CD4-positive, alpha-beta T cell treated with Interleukin-4 for 1 hour (primary cell): ENCODE measurements around the gene STX7.
A peak's percentile ranks its signal among the peaks of the same experiment; 100 is the strongest.

ENCODE experiments used
- DNase-seq, 2 donors: peaks; one replicate each; pipeline ENCODE4 v3.0.0-alpha.2; 2020 to 2022

The STX7 gene

DNA sequence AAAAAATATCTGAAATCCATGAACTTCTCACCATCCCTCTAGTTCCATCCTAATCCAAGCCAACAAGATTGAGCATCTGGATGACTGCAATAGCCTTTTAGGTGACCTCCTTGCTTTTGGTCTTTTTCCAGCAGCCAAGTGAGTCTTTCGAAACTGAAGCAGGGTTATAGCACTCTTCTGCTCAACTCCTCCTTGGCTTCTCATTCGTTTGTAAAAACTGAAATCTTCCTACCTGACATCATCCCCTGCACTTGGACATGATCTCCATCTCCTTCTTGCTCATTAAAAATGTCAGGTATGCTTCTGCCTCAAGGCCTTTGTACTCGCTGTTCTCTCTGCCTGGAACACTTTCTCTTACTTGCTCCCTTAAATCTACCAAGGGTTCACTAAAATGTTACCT is 46.0 kb downstream of the STX7 start:
- no peak for DNase-seq

GRCh38 chr6:132465530-132466485 is 47.1 kb downstream of the STX7 start:
- DNase-seq, result no peak

DNA sequence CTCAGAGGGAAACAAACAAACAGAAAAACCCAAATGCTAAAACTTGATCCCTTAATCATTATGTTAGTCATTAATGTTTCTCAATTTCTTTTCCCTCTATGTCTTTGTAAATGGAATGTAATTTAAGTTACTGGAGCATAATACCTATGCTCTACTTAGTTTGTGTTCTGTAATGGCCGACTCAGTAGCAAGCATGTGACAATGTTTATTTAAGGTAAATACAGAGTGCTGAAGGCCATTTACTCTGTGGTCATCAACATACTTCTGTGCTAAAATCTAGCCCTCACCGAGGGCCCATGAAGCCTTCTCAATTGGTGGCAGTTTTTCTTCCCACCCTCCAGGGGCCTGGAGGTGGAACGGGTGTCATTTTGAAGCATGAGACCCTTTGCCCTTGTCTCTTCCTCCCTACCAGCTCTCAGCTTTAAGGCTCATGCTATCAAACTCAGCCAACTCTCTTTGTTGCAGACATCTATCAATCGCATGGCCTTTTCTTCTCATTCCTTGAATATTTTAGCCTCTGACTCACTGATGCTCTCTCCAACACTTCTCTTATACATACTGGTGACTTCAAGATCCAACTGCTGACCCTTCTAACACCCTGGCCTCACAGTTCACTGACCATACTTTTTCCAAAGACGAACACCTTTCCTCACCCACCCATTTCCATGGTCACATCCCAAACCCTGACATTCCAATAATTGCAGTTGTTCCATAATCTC is 48.2 kb downstream of the STX7 start:
- no peak for DNase-seq

GRCh38 chr6:132461958-132462357 is 51.0 kb downstream of the STX7 start:
- DNase-seq, result no peak

GRCh38 chr6:132459605-132459952 is 53.3 kb downstream of the STX7 start:
- DNase-seq, result no peak

DNA sequence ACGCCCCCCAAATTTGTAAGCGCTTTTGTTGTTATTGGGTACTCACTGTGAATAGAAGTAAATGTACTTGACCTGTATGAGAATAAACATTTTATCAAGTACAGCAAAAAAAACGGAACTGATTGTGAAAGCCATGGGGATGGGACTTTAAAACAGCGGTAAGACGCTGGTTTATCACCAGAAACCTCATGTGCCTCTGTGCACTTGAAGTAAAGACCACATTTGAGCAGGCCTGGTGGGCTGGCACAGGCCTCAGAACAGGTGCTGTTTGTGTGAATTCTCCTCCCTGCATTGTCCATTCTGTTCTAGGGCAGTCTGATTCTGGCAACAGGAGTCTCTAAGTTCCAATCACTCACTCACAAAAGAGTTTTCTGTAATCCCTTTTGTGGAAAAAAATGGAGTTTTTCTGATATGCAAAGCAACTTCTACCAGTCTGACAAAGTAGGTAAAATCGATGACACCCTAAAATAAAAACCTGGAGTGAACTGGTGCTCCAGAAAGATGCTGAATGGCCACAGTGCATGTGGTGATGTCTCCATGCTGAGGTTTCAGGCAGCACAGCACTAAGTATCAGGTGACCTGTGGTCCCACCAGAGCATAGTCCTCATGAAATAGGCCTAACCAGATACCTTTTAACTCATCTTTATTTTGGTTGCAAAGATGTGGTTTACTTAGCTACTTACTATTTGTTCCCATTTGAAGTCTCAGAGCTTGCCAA is 53.9 kb downstream of the STX7 start:
- no peak for DNase-seq

GRCh38 chr6:132456700-132457143 is 56.2 kb downstream of the STX7 start:
- peak in 1 of 2 donors; percentile 12 for DNase-seq

GRCh38 chr6:132446855-132447241 is 66.1 kb downstream of the STX7 start:
- DNase-seq, result no peak

DNA sequence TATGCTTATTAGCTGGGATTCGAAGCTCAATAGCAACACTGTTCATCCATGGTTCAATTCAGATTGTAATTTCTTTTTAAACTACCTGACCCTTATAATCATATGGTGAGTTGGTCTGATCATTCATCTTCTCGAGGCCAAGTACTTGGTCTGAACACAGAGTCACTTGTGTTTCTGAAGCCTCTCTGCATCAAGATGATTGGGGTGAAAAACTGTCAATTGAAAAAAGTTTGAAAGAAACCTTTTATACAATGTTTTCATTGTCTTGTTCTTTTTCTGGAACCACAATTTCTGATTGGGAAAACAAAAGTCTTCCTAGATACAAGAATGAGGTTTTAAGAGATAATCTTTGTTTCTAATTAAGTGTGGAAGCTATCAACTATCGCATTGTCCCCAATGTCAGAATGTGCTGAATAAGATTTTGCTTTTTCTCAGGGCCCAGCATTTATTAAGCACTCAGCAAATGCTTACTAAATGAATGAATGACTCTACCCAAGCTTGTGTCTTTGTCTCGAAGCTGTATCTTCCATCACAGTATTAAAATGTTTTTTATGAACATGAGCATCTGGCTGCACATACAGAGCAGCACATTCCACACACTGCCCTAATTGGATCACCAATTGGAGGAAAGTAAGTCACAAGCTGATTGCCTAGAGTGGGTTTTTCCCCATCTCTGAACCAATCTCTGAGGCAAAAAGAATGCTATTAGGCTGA is 66.6 kb downstream of the STX7 start:
- DNase-seq, result no peak

DNA sequence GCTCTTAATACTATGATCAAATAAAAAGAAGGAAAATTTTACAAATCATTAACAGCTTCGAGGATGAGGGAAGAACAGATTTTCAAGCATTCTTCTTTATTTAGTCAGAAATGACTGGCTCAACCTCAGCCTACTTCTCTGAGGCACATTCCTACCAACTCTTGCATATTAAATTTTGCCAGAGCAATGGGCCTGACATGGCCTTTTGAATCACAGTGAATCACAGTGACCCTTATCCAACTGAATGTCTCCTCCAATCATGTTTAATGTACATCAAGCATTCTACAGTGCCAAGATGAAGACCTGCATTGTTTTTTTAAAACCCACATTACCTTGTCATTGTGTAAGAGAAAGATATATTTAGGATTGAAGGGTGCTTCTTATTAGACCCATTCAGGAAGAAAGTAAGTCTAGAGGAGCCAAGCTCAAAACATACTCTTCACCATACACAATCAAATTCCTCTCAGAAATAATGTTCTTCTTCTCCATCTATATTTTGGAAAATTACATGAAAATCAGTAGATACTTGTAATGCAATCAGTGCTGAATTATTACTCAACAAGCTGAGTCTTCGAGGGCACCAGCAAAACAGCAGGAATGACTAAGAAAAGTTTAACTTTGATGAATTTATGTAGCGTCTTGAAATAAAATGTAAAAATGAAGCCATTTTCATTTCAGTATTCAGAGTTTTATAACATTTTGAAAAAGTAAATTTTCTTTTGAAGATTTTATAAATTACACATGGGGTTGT is 67.5 kb downstream of the STX7 start:
- DNase-seq, result no peak

DNA sequence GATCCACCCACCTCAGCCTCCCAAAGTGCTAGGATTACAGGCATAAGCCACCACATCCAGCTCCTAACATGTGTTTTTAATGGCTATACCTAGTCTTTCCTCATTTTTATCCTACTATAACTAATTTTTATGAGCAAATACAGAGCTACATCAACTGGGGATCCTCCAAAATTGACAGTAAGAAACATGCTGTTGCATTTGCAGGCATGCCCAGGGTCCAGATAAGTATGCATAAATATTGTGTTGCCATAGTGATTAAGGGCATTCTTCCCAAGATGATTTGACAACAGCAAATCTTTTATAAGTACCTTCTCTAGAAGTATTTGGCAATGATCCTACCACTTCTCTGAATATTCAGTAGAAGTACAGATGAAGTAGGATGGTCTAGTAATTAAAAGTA is 69.7 kb downstream of the STX7 start:
- DNase-seq, result no peak

DNA sequence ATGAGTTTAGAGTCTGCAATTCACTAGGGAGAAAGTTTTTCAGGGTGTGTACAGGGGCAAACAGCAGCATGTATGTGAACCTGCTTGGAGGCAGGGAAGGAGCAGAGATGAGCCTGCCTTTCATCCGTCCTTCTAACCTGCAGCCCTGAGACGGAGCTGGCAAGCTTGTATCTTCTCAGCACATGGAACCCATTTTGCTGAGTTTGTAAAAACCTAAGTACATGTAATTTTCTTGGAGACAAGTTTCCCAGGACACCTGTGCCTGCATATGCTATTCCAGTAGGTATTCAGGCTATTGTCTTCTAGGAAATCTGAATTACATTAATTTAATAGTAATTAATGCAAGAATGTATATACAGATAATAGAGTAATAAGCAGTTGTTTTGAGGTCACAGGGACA is 82.8 kb downstream of the STX7 start:
- DNase-seq, result no peak

DNA sequence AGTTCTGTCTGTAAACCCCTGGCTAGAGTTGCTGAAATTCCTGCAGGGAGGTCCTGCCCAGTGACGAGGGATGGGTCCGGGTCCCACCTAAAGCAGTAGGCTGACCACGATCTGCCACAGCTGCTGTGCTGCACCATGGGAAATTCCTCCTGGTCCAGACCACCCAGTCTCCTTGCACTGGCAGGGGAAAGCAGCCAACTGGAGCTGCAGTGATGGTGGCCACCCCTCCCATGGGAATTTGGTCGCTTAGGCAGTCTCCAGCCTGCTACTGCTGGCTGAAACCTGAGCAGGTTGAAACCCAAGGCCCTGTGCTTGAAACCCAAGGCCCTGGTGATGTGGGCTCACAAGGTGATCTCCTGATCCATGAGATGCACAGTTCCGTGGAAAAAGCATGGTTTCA is 87.7 kb downstream of the STX7 start:
- no peak for DNase-seq

GRCh38 chr6:132423839-132424238 is 89.1 kb downstream of the STX7 start:
- no peak for DNase-seq

DNA sequence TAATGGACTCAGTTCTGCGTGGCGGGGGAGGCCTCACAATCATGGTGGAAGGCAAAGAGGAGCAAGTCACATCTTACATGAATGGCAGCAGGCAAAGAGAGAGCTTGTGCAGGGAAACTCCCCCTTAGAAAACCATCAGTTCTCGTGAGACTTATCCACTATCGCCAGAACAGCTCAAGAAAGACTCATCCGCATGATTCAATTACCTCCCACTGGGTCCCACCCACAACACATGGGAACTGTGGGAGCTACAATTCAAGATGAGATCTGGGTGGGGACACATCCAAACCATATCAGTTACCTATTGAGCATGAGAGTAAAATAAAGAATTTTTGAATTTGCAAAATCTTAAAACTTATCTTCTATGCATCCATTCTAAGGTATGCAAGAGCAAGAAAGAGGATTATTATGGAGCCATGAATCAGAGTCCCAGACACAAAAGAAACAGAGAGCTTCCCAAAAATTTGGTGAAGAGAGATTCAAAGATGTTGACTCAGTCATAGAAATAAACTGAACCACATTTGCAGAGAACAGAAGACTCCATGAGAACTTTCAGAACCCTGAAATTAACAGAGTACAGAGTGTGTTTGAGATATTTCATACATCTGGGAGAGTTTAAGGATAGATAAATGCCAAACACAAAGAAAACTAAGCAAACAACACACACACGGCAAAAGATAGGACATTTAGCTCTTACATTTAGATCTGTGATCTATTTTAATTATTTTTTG is 94.5 kb downstream of the STX7 start:
- no peak for DNase-seq

DNA sequence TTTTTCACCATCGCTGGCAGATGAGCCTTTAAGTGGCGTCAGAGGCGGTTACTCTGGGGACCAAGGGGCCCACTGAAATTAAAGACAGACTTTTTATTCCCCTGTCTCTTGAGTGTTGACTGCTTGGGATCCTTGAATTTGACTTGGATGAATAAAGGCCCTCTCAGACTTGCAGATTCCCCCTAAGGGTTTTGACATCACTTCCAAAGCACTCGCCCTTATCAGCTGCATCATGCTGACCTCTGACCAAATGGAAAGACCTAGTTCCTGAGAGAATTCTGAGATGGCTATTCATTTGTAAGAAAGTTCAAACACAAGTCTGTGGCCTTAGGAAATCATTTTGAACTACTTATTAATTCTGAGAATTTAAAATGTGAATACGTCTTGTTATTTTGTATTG is 98.2 kb downstream of the STX7 start:
- no peak for DNase-seq

GRCh38 chr6:132414322-132414721 is 98.6 kb downstream of the STX7 start:
- DNase-seq, result no peak

GRCh38 chr6:132413499-132413802 is 99.5 kb downstream of the STX7 start:
- DNase-seq, result no peak

- no peak for DNase-seq
These were observed 100.0 kb downstream of the STX7 start for GRCh38 chr6:132412656-132413498.

GRCh38 chr6:132411296-132411695 is 101.6 kb downstream of the STX7 start:
- DNase-seq, result no peak

DNA sequence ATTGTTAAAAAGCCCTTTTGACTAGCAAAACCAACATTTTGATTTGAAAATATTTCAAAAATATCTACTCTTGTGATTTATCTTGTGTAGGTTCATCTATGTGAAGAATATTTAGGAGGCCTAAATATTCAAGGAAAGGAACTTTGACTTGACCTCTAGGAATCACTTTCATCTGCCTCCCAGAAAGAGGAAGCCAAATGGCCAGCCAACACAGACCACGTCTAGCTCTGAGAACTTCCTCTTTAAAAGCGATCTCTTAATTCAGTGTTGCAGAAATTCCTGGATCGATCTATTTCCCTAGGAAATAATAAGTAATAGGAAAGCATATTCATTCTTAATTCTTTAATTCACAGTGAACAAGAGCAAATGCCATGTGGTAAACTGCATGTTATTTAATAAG is 102.1 kb downstream of the STX7 start:
- no peak for DNase-seq
